Measurements from ENCODE around the gene BLOC1S6. TPM values are rescaled to one million over a fixed set of nuclear protein-coding genes. Genes with fewer than 3 reads are reported as not detected.

Gene BLOC1S6
- total RNA-seq, 2 experiments from 2014 or later, result 68.5 TPM

DNA sequence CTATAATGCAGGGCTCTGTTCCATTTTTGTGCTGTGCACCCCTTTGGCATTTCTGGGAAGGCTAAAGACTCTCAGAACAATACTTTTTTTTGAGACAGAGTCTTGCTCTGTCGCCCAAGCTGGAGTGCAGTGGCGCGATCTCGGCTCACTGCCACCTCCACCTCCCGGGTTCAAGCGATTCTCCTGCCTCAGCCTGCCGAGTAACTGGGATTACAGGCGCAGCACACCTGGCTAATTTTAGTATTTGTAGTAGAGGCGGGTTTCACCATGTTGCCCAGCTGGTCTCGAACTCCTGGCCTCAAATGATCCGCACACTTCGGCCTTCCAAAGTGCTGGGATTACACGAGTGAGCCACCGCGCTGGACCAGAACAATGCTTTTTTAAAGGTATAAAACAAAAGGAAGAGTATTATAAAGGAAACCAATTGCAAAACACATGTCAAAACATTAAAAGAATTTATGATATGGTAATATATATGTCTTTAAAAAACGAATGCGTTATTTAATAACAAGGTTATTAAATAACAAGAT, 48.6 kb downstream of the BLOC1S6 start:
- H3K27ac ChIP-seq (ENCODE audit: low read depth in 1 of 2, low read length in 2 of 2), result peak overlapping the region in 1 of 2 donors; percentile 73
- ChIA-PET CTCF (interaction anchor here (0.9 to 1.4 kb wide), 3 partner anchors 24 to 234 kb away, joined by 3 to 4 read pairs (median 3); a partner anchor contains a TSS), POLR2A (interaction anchor here (0.9 to 3.0 kb wide), 3 partner anchors 42 to 233 kb away, joined by 3 to 30 read pairs (median 4); partner anchors contain the start of gene BLOC1S6)
- Mint-ChIP-seq H3K9me3 (no peaks in the 10 kb centered on the region), H3K36me3 (ENCODE audit: low read depth) (peaks cover 11% of the 10 kb centered on the region), H3K4me3 (peak overlapping the region; percentile 96), H3K27ac (peak overlapping the region; percentile 81), H3K4me1 (ENCODE audit: low read depth) (peaks cover 54% of the 10 kb centered on the region), H3K27me3 (no peaks in the 10 kb centered on the region)
- H3K4me3 ChIP-seq (ENCODE audit: low read length), result peak overlapping the region; percentile 98
- peaks cover 54% of the 10 kb centered on the region for H3K4me1 ChIP-seq (ENCODE audit: insufficient read depth, low read length)
- no peaks in the 10 kb centered on the region for H3K9me3 ChIP-seq (ENCODE audit: control insufficient read depth in 1 of 2, insufficient read depth in 1 of 2, low read length in 2 of 2)
- no peaks in the 10 kb centered on the region for H3K27me3 ChIP-seq (ENCODE audit: control insufficient read depth in 1 of 2, insufficient read depth in 2 of 2, low read length in 2 of 2)
- peaks cover 4% of the 10 kb centered on the region for H3K36me3 ChIP-seq (ENCODE audit: insufficient read depth, low read length)
- intact Hi-C loops (cut with DNase I, micrococcal nuclease), result loop anchor here (2.0 to 5.0 kb wide), 3 partner anchors 49 to 71 kb away; partner anchors contain the start of gene BLOC1S6 (in 2 of the 2)
- ATAC-seq (ENCODE audit: poor library complexity) (no peak), DNase-seq (no peak)
- no peak for TF ChIP-seq CTCF (IDR thresholded peaks at IDR 0.05)

DNA sequence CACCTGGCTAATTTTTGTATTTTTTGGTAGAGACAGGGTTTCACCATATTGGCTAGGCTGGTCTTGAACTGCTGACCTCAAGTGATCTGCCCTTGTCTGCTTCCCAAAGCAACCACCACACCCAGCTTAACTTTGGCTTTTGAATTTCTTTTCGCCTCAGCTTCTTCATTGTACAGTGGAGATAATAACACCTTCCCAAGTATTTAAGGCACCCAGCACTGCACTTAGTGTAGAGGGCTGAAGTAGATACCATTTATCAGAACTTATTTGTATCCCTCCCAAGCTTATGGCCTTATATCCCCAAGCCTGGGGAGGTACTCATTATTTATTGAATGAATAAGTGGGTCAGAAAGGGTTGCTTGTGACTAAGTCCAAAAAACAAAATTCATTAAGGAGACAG, 50.0 kb downstream of the BLOC1S6 start:
- ChIA-PET CTCF (interaction anchor here (0.6 to 1.5 kb wide), 4 partner anchors 9 to 68 kb away, joined by 3 to 5 read pairs (median 4); no protein-coding TSS in a partner anchor), POLR2A (interaction anchor here (1.0 to 1.7 kb wide), 4 partner anchors 14 to 436 kb away, joined by 3 to 19 read pairs (median 4); partner anchors contain the start of gene BLOC1S6)
- TF ChIP-seq CTCF (IDR thresholded peaks at IDR 0.05), result no peak
- Mint-ChIP-seq H3K9me3 (no peaks in the 10 kb centered on the region), H3K36me3 (ENCODE audit: low read depth) (peaks cover 17% of the 10 kb centered on the region), H3K4me1 (ENCODE audit: low read depth) (peaks cover 61% of the 10 kb centered on the region), H3K4me3 (peak overlapping the region; percentile 91), H3K27ac (peak overlapping the region; percentile 85), H3K27me3 (no peaks in the 10 kb centered on the region)
- H3K4me1 ChIP-seq (ENCODE audit: insufficient read depth, low read length), result peaks cover 52% of the 10 kb centered on the region
- DNase-seq, result no peak
- H3K4me3 ChIP-seq (ENCODE audit: low read length), result peak overlapping the region; percentile 40
- no peaks in the 10 kb centered on the region for H3K27me3 ChIP-seq (ENCODE audit: control insufficient read depth in 1 of 2, insufficient read depth in 2 of 2, low read length in 2 of 2)
- ATAC-seq (ENCODE audit: poor library complexity), result no peak
- intact Hi-C loops (cut with DNase I, micrococcal nuclease), result loop anchor here (2.0 to 5.0 kb wide), 2 partner anchors 50 to 70 kb away; partner anchors contain the start of gene BLOC1S6 (in 2 of the 2)
- peaks cover 7% of the 10 kb centered on the region for H3K36me3 ChIP-seq (ENCODE audit: insufficient read depth, low read length)
- no peaks in the 10 kb centered on the region for H3K9me3 ChIP-seq (ENCODE audit: control insufficient read depth in 1 of 2, insufficient read depth in 1 of 2, low read length in 2 of 2)
- H3K27ac ChIP-seq (ENCODE audit: low read depth in 1 of 2, low read length in 2 of 2), result peak overlapping the region in 1 of 2 donors; percentile 71

- DNase-seq (peak; percentile 13 to 90 (median 30)), ATAC-seq (ENCODE audit: poor library complexity) (peak; percentile 80)
- Histone ChIP-seq H3K9me3 (ENCODE audit: control insufficient read depth in 1 of 2, insufficient read depth in 1 of 2, low read length in 2 of 2) (no peaks in the 10 kb centered on the region), H3K36me3 (ENCODE audit: insufficient read depth, low read length) (peaks cover 7% of the 10 kb centered on the region), H3K4me1 (ENCODE audit: insufficient read depth, low read length) (peaks cover 55% of the 10 kb centered on the region), H3K27me3 (ENCODE audit: control insufficient read depth in 1 of 2, insufficient read depth in 2 of 2, low read length in 2 of 2) (no peaks in the 10 kb centered on the region), H3K27ac (ENCODE audit: low read depth in 1 of 2, low read length in 2 of 2) (peak overlapping the region; percentile 64 to 71), H3K4me3 (ENCODE audit: low read length) (peak overlapping the region; percentile 40)
- CTCF ChIA-PET, result interaction anchor here (0.6 to 1.5 kb wide), 4 partner anchors 9 to 68 kb away, joined by 3 to 5 read pairs (median 4); no protein-coding TSS in a partner anchor
- intact Hi-C loops (cut with DNase I, micrococcal nuclease), result loop anchor here (2.0 to 5.0 kb wide), 2 partner anchors 51 to 70 kb away; partner anchors contain the start of gene BLOC1S6 (in 2 of the 2)
- H3K27ac Mint-ChIP-seq, result peak overlapping the region; percentile 85
- no peaks in the 10 kb centered on the region for H3K27me3 Mint-ChIP-seq
- no peak for TF ChIP-seq CTCF (IDR thresholded peaks at IDR 0.05)
- POLR2A ChIA-PET, result interaction anchor here (0.6 to 1.7 kb wide), 8 partner anchors 14 to 437 kb away, joined by 3 to 19 read pairs (median 4); partner anchors contain the start of gene BLOC1S6
- H3K4me3 Mint-ChIP-seq, result peak overlapping the region; percentile 91
- peaks cover 66% of the 10 kb centered on the region for H3K4me1 Mint-ChIP-seq (ENCODE audit: low read depth)
- peaks cover 22% of the 10 kb centered on the region for H3K36me3 Mint-ChIP-seq (ENCODE audit: low read depth)
- no peaks in the 10 kb centered on the region for H3K9me3 Mint-ChIP-seq
These were observed 50.4 kb downstream of the BLOC1S6 start for GRCh38 chr15:45637552-45638033.
